Bronchial epithelial cell (primary cell): ENCODE measurements around the gene KLF9. TPM values are rescaled to one million over a fixed set of nuclear protein-coding genes. Genes with fewer than 3 reads are reported as not detected.

Source experiments
- DNase-seq: peaks from one replicate; pipeline ENCODE4 v3.0.0-alpha.2; 2010; ENCODE audit warnings: low read depth
- FAIRE-seq: peaks from 2 replicates; lab custom pipeline; 2011; peaks lifted over from hg19 to GRCh38; lab: Jason Lieb, UNC
- H3K27me3 ChIP-seq: 2 replicates; pipeline ENCODE4 v1.5.1; 2011; ENCODE audit warnings: low read length; ENCODE audit not compliant: control insufficient read depth, insufficient read depth
- H3K36me3 ChIP-seq: 2 replicates; pipeline ENCODE4 v1.5.1; 2011; ENCODE audit warnings: low read length; ENCODE audit not compliant: control insufficient read depth, insufficient read depth
- H3K4me3 ChIP-seq: 2 replicates; pipeline ENCODE4 v1.5.1; 2011; ENCODE audit warnings: mild to moderate bottlenecking, low read depth, low read length, control low read depth
- CTCF ChIP-seq: IDR thresholded peaks from 2 replicates; pipeline ENCODE4 v1.5.1; 2011; ENCODE audit warnings: mild to moderate bottlenecking, moderate library complexity, low read length, control low read depth, inconsistent platforms; ENCODE audit not compliant: insufficient read depth, severe bottlenecking
- total RNA-seq: library from RNA; depleted of rRNA; stranded (reverse); fragments of >200 nt; gene quantifications from 2 replicates; pipeline ENCODE4 v1.2.1, GENCODE V29; 2014

Gene KLF9
- total RNA-seq, 1 donor from 2014 or later = 41.9 TPM

GRCh38 chr9:70415041-70415440 lies 584 bp upstream of the KLF9 start:
- DNase-seq = no peak
- H3K4me3 ChIP-seq = no peak overlapping the region
- no peak for TF ChIP-seq CTCF

GRCh38 chr9:70413464-70413798 lies 1.0 kb downstream of the KLF9 start:
- Histone ChIP-seq H3K36me3 (no peaks in the 10 kb centered on the region), H3K27me3 (no peaks in the 10 kb centered on the region), H3K4me3 (peak overlapping the region; percentile 72)
- DNase-seq (no peak), FAIRE-seq (no peak)
- TF ChIP-seq CTCF = no peak

More at GRCh38 chr9:70415041-70415440, 584 bp upstream of the KLF9 start:
- Histone ChIP-seq H3K36me3 (no peaks in the 10 kb centered on the region), H3K27me3 (no peaks in the 10 kb centered on the region)
- no peak for FAIRE-seq

GRCh38 chr9:70412832-70413463 lies 1.5 kb downstream of the KLF9 start:
- Histone ChIP-seq H3K4me3 (peak overlapping the region; percentile 72), H3K27me3 (no peaks in the 10 kb centered on the region), H3K36me3 (no peaks in the 10 kb centered on the region)
- peak; percentile 37 for DNase-seq
- no peak for FAIRE-seq
- TF ChIP-seq CTCF = no peak

- no peaks in the 10 kb centered on the region for H3K27me3 ChIP-seq
- no peak for TF ChIP-seq CTCF
- DNase-seq = peak; percentile 79
- peak overlapping the region; percentile 72 for H3K4me3 ChIP-seq
- no peak for FAIRE-seq
- H3K36me3 ChIP-seq = no peaks in the 10 kb centered on the region
Measured at GRCh38 chr9:70411930-70412831, 2.3 kb downstream of the KLF9 start.

- FAIRE-seq = no peak
- H3K36me3 ChIP-seq = no peaks in the 10 kb centered on the region
Measured at GRCh38 chr9:70411121-70411929, 3.1 kb downstream of the KLF9 start.

More at GRCh38 chr9:70411121-70411929, 3.1 kb downstream of the KLF9 start:
- Histone ChIP-seq H3K27me3 (no peaks in the 10 kb centered on the region), H3K4me3 (peak overlapping the region; percentile 72)
- TF ChIP-seq CTCF = no peak
- DNase-seq = peak; percentile 58
